ENCODE results near the gene MYBBP1A. TPM values are rescaled to one million over a fixed set of nuclear protein-coding genes. Genes with fewer than 3 reads are reported as not detected.

Gene MYBBP1A
- total and polyA plus RNA-seq, 2 of the 8 experiments (the other 6 are each of a cell fraction or from before 2014, with no cell fraction given) = 46.8 to 151 TPM

- no peak overlapping the region for H2AFZ ChIP-seq (ENCODE audit: low read length)
- H3K36me3 ChIP-seq (ENCODE audit: control insufficient read depth in 2 of 4, insufficient read depth in 4 of 4, low read length in 3 of 4) = peaks cover 19 to 54% (median 33%) of the 10 kb centered on the region in 4 experiments; a peak in 7 of 8 replicates
- no peak overlapping the region for H3K4me3 ChIP-seq (ENCODE audit: extremely low read depth in 1 of 4, insufficient read depth in 2 of 4, low read depth in 3 of 4, low read length in 4 of 4)
- no peak overlapping the region for H3K18ac ChIP-seq (ENCODE audit: extremely low read depth, low read length)
- H3K14ac ChIP-seq (ENCODE audit: insufficient read length) = no peak overlapping the region
- peaks cover 0 to 24% (median 16%) of the 10 kb centered on the region in 4 experiments; a peak in 6 of 7 replicates for H3K4me1 ChIP-seq (replicated peaks in 1 of 4; ENCODE audit: control insufficient read depth in 3 of 4, insufficient read depth in 4 of 4, low read length in 3 of 4)
- H2BK20ac ChIP-seq (ENCODE audit: low read length) = no peak overlapping the region
- H3K79me1 ChIP-seq (ENCODE audit: low read depth, low read length) = no peaks in the 10 kb centered on the region
- no peak overlapping the region for H2AK5ac ChIP-seq (ENCODE audit: low read depth, low read length)
- no peak overlapping the region for H3K4me2 ChIP-seq (ENCODE audit: insufficient read depth in 1 of 2, low read depth in 2 of 2, low read length in 2 of 2)
- peaks cover 4% of the 10 kb centered on the region; the same call in 1 of the 2 replicates for H3K23me2 ChIP-seq (ENCODE audit: low read depth, low read length)
- no peak overlapping the region for H3K23ac ChIP-seq (ENCODE audit: insufficient read length)
- no peak for DNase-seq (ENCODE audit: low read depth in 1 of 2, low spot score in 2 of 2)
- no peak overlapping the region for H3K27ac ChIP-seq (ENCODE audit: low read depth, low read length)
- no peak overlapping the region for H3K9ac ChIP-seq (replicated peaks in 1 of 4; ENCODE audit: extremely low read depth in 1 of 4, low read depth in 3 of 4, low read length in 3 of 4)
- H3K56ac ChIP-seq (replicated peaks; ENCODE audit: insufficient read length, low read depth, low read length) = no peak overlapping the region
- no peak for TF ChIP-seq CBX8 (IDR thresholded peaks at IDR 0.05; ENCODE audit: borderline replicate concordance, low read depth, low read length)
- no peak for TF ChIP-seq KDM1A (IDR thresholded peaks at IDR 0.05; ENCODE audit: borderline replicate concordance, low read length)
- TF ChIP-seq EZH2 (IDR thresholded peaks at IDR 0.05; ENCODE audit: low read depth, low read length, severe bottlenecking) = no peak
- no peak for TF ChIP-seq CHD2 (IDR thresholded peaks at IDR 0.05; ENCODE audit: low read length)
- TF ChIP-seq POU5F1 (IDR thresholded peaks at IDR 0.05; ENCODE audit: low read depth, low read length) = no peak
- TF ChIP-seq BRCA1 (IDR thresholded peaks at IDR 0.05; ENCODE audit: low read depth, low read length) = no peak
- no peak for TF ChIP-seq EGR1 (IDR thresholded peaks at IDR 0.05; ENCODE audit: borderline replicate concordance, low read depth, low read length)
- no peak for TF ChIP-seq CTBP2 (IDR thresholded peaks at IDR 0.05; ENCODE audit: borderline replicate concordance, insufficient read depth, insufficient read length, low read length)
- H3K27me3 ChIP-seq (replicated peaks in 1 of 4; ENCODE audit: control insufficient read depth in 3 of 4, extremely low read depth in 1 of 4, insufficient read depth in 3 of 4, low read length in 3 of 4) = peaks cover 0 to 5% (median 3%) of the 10 kb centered on the region in 4 experiments; a peak in 3 of 7 replicates
- FAIRE-seq = no peak
- H3K4ac ChIP-seq (replicated peaks; ENCODE audit: insufficient read length, low read depth, low read length) = no peak overlapping the region
- no peak overlapping the region for H2BK120ac ChIP-seq (replicated peaks; ENCODE audit: low read depth, low read length)
- ChIA-PET POLR2A (ENCODE audit: partially characterized antibody) (interaction anchor here (0.9 to 37.1 kb wide), 5 partner anchors 8 to 105 kb away, joined by 3 to 546 read pairs (median 5); partner anchors contain the start of genes GGT6, MYBBP1A and SPNS3), CTCF (ENCODE audit: partially characterized antibody) (interaction anchor here (1.1 to 3.6 kb wide), 6 partner anchors 10 to 121 kb away, joined by 3 to 15 read pairs (median 6); no protein-coding TSS in a partner anchor)
- no peaks in the 10 kb centered on the region for H3K79me2 ChIP-seq (ENCODE audit: control insufficient read depth in 1 of 2, insufficient read depth in 2 of 2, low read length in 2 of 2)
- 96% methylated on average over 6 of the region's 8 CpGs; no CpG with 5 or more reads in 1 of the 2 experiments for WGBS, 2 experiments (ENCODE audit: extremely low coverage in 1 of 2, insufficient coverage in 1 of 2, insufficient read length in 1 of 2, insufficient replicate concordance in 2 of 2, low coverage in 1 of 2, low lambda C conversion rate in 2 of 2, missing lambda C conversion rate in 1 of 2)
- H3K9me3 ChIP-seq (ENCODE audit: insufficient read depth in 2 of 2, low read depth in 1 of 2, low read length in 1 of 2) = no peaks in the 10 kb centered on the region
- H2BK12ac ChIP-seq (ENCODE audit: low read depth, low read length) = no peak overlapping the region
- no peak overlapping the region for H2BK15ac ChIP-seq (ENCODE audit: low read length)
- no peak overlapping the region for H4K5ac ChIP-seq (ENCODE audit: insufficient read length, low read depth, low read length)
- H2BK5ac ChIP-seq (ENCODE audit: low read depth, low read length) = no peak overlapping the region
- H4K20me1 ChIP-seq (replicated peaks in 1 of 2; ENCODE audit: control insufficient read depth in 1 of 2, insufficient read depth in 2 of 2, low read length in 2 of 2) = peaks cover 11 to 31% of the 10 kb centered on the region in 2 experiments
- no peak overlapping the region for H4K8ac ChIP-seq (ENCODE audit: extremely low read depth, insufficient read depth, low read length)
- H4K91ac ChIP-seq (replicated peaks; ENCODE audit: insufficient read length, low read length) = no peak overlapping the region
Observed at GRCh38 chr17:4539025-4539424, 16.2 kb downstream of the MYBBP1A start.
